Esophagus squamous epithelium (tissue), 5 donors: ENCODE results near the gene HEG1. TPM values are rescaled to one million over a fixed set of nuclear protein-coding genes. Genes with fewer than 3 reads are reported as not detected.

Experiments
- DNase-seq: peaks from one replicate; lab custom pipeline; 2025; lab: John Stamatoyannopoulos, UW
- H3K27ac ChIP-seq, 4 donors: fragments of 200-600 bp; sonication (generic); one replicate each; pipeline ENCODE4 v1.5.1; 2016 to 2019; ENCODE audit warnings: mild to moderate bottlenecking in 1 of 4
- H3K27me3 ChIP-seq, 4 donors: fragments of 200-600 bp; sonication (generic); 1 replicate in 3 of 4; 2 replicates in 1 of 4; pipeline versions ENCODE4 v1.5.1 to v1.6.0; 2017 to 2021; ENCODE audit warnings: antibody characterized with exemption in 1 of 4
- H3K36me3 ChIP-seq, 3 donors: fragments of 200-600 bp; sonication (generic); one replicate each; pipeline ENCODE4 v1.5.1; 2016 to 2019
- H3K4me1 ChIP-seq, 3 donors: fragments of 200-600 bp; sonication (generic); one replicate each; pipeline ENCODE4 v1.5.1; 2017 to 2019
- H3K4me3 ChIP-seq, 4 donors: fragments of 200-600 bp; sonication (generic); 1 replicate in 3 of 4; 2 replicates in 1 of 4; pipeline ENCODE4 v1.5.1; 2016 to 2019; ENCODE audit warnings: mild to moderate bottlenecking in 2 of 4, moderate library complexity in 1 of 4
- H3K9me3 ChIP-seq, 3 donors: fragments of 200-600 bp; sonication (generic); one replicate each; pipeline ENCODE4 v1.5.1; 2016 to 2019
- CTCF ChIP-seq, 6 experiments: fragments of 450-650 bp in 4 of 6; fragments of 200-600 bp in 2 of 6; sonication (generic) in 2 of 6; IDR thresholded peaks; one replicate each; pipeline ENCODE4 v1.5.1; 2016 to 2019; ENCODE audit warnings: antibody characterized with exemption in 6 of 6, mild to moderate bottlenecking in 4 of 6, moderate library complexity in 4 of 6
- POLR2A ChIP-seq, 4 donors: fragments of 450-650 bp; IDR thresholded peaks; one replicate each; pipeline ENCODE4 v1.6.1; 2017; ENCODE audit warnings: antibody characterized with exemption in 4 of 4, mild to moderate bottlenecking in 4 of 4, moderate library complexity in 3 of 4
- WGBS, 2 donors: methylation state at CpG; one replicate each; pipeline ENCODE4 v1.1.5; 2018; 5-methylcytosine and 5-hydroxymethylcytosine counted together
- intact Hi-C: fragments of 100-400 bp; cut with DNase I; formaldehyde crosslinking; loops from one replicate; pipeline ENCODE4 v1.15.0; 2022
- total RNA-seq, 4 donors: library from RNA; depleted of rRNA; stranded (reverse); fragments of >200 nt; gene quantifications; one replicate each; pipeline ENCODE4 v1.1.0, GENCODE V29; 2016
- donor health status: DM: yes; HTN: yes; CAD: no.

The HEG1 gene
- total RNA-seq, 4 donors from 2014 or later = 13.3 to 37.2 (median 22.5) TPM

- WGBS, 2 donors = 69% methylated on average over 4 of the region's 4 CpGs
- TF ChIP-seq CTCF (IDR thresholded peaks at IDR 0.05) = no peak
- TF ChIP-seq POLR2A (IDR thresholded peaks at IDR 0.05) = no peak
Measured at GRCh38 chr3:125061170-125061569, 5.4 kb upstream of the HEG1 start.

GRCh38 chr3:125059488-125060245, 3.9 kb upstream of the HEG1 start:
- intact Hi-C loops = loop anchor here (10.0 kb wide), 1 partner anchor 85 kb away; no protein-coding TSS in a partner anchor
- TF ChIP-seq CTCF (IDR thresholded peaks at IDR 0.05) = peak in 1 of 6 experiments; percentile 5
- no peak for TF ChIP-seq POLR2A (IDR thresholded peaks at IDR 0.05)
- H3K27ac ChIP-seq = no peak overlapping the region
- H3K27me3 ChIP-seq = no peaks in the 10 kb centered on the region
- WGBS, 2 donors = 76 to 80% methylated on average over 7 of the region's 7 CpGs
- DNase-seq = no peak
- peaks cover 21 to 57% (median 37%) of the 10 kb centered on the region in 3 donors for H3K4me1 ChIP-seq
- H3K4me3 ChIP-seq = no peak overlapping the region
- no peaks in the 10 kb centered on the region for H3K36me3 ChIP-seq
- no peaks in the 10 kb centered on the region for H3K9me3 ChIP-seq

More at GRCh38 chr3:125061170-125061569, 5.4 kb upstream of the HEG1 start:
- Histone ChIP-seq H3K36me3 (no peaks in the 10 kb centered on the region), H3K27ac (peak overlapping the region in 3 of 4 donors; percentile 68 to 78 (median 78)), H3K27me3 (no peaks in the 10 kb centered on the region), H3K9me3 (no peaks in the 10 kb centered on the region), H3K4me1 (peaks cover 21 to 48% (median 37%) of the 10 kb centered on the region in 3 donors), H3K4me3 (no peak overlapping the region)
- no peak for DNase-seq
- intact Hi-C loops = no loop called here

GRCh38 chr3:125058959-125059358, 3.2 kb upstream of the HEG1 start:
- TF ChIP-seq POLR2A (IDR thresholded peaks at IDR 0.05) = no peak
- TF ChIP-seq CTCF (IDR thresholded peaks at IDR 0.05) = no peak
- no peaks in the 10 kb centered on the region for H3K9me3 ChIP-seq
- H3K27ac ChIP-seq = no peak overlapping the region
- H3K4me1 ChIP-seq = peaks cover 26 to 64% (median 39%) of the 10 kb centered on the region in 3 donors
- H3K4me3 ChIP-seq = no peak overlapping the region
- 91 to 100% methylated on average over 3 of the region's 3 CpGs for WGBS, 2 donors
- DNase-seq = no peak
- intact Hi-C loops = loop anchor here (10.0 kb wide), 1 partner anchor 86 kb away; no protein-coding TSS in a partner anchor
- H3K27me3 ChIP-seq = no peaks in the 10 kb centered on the region
- no peaks in the 10 kb centered on the region for H3K36me3 ChIP-seq

GRCh38 chr3:125058529-125058928, 2.7 kb upstream of the HEG1 start:
- Histone ChIP-seq H3K4me3 (no peak overlapping the region), H3K4me1 (peaks cover 30 to 67% (median 42%) of the 10 kb centered on the region in 3 donors), H3K27me3 (no peaks in the 10 kb centered on the region), H3K36me3 (no peaks in the 10 kb centered on the region), H3K27ac (no peak overlapping the region), H3K9me3 (no peaks in the 10 kb centered on the region)
- DNase-seq = no peak
- TF ChIP-seq CTCF (IDR thresholded peaks at IDR 0.05) (no peak), POLR2A (IDR thresholded peaks at IDR 0.05) (no peak)
- WGBS, 2 donors = 86 to 100% methylated on average over 3 of the region's 3 CpGs
- intact Hi-C loops = loop anchor here (10.0 kb wide), 1 partner anchor 86 kb away; no protein-coding TSS in a partner anchor

- DNase-seq = no peak
- intact Hi-C loops = loop anchor here (10.0 kb wide), 1 partner anchor 87 kb away; no protein-coding TSS in a partner anchor
- TF ChIP-seq CTCF (IDR thresholded peaks at IDR 0.05) (no peak), POLR2A (IDR thresholded peaks at IDR 0.05) (no peak)
- 59 to 60% methylated on average over 3 of the region's 3 CpGs for WGBS, 2 donors
- Histone ChIP-seq H3K27me3 (no peaks in the 10 kb centered on the region), H3K27ac (peak overlapping the region in 3 of 4 donors; percentile 86 to 99 (median 96)), H3K9me3 (no peaks in the 10 kb centered on the region), H3K4me1 (peaks cover 30 to 67% (median 42%) of the 10 kb centered on the region in 3 donors), H3K36me3 (no peaks in the 10 kb centered on the region), H3K4me3 (no peak overlapping the region)
Measured at GRCh38 chr3:125057186-125057850, 1.5 kb upstream of the HEG1 start.
